HG02981 (cell line): ENCODE measurements around the gene CNOT11.
"Not testable (repeated sequence)": the region's sequence is repeated elsewhere in the genome, so short reads cannot be mapped to it uniquely, and the experiment has no call there.

ENCODE experiments used
- ATAC-seq: cut with Tn5 transposase; IDR thresholded peaks from one replicate; pipeline ENCODE4 v1.9.1; 2021; ENCODE audit warnings: mild to moderate bottlenecking, moderate library complexity; ENCODE audit not compliant: unreplicated experiment

CNOT11 gene

DNA sequence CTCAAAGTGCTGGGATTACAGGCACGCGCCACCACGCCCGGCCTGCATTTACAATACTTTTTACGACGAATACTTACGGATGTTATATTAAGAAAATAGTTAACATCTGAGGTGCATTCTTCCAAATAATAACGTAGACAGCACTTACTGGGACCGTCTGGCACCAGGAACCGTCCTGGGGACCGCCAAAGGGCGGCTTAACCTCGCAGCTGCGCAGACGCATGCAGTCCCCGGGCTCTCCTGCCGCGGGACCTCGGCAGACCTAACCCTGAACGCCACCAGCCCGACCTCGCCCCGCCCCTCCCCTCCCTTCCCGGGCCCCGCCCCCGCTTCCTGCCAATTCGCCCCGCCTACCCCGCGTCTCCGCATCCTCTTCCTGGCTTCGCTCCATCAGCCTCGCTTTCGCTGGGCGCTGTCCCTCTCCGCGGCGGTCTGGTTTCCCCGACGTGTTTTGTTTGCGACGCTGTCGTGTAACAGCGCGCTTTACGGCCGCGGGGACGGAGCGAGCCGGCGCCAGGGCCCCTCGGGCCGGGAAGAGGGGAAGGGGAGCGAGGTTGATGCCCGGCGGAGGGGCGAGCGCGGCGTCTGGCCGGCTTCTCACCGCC, at the start of gene CNOT11:
CNOT11 (plus strand) TSS at position 479 of the 605 bp plus-strand sequence; CDS start at position 558, 79 bp downstream.
- peak; percentile 88 for ATAC-seq

DNA sequence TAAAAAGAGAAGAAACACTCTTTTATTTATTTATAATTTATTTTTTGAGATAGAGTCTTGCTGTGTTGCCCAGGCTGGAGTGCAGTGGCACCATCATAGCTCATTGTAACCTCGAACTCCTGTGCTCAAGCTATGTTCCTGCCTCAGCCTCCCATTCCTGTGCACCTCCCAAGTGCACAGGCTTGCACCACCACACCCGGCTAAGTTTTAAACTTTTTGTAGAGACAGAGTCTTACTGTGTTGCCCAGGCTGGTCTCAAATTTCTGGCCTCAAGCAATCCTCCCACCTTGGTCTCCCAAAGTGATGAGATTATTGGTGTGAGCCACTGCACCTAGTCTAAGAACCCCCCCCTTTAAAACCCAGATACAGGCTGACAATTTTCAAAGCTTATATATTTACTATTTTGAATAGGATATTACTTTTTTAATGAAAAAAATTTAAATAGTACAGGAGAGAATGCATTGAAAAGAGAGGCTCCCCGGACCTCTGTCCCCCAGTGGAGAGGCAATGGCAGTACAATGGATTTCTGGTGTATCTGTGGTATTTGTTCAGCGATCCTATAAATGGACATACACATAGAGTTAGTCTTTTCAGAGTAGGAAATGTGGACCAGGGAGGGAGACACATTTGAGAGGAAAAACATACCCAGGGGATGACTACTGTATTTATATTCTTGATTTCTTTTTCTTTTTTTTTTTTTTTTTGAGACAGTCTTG, 48.1 kb upstream of the CNOT11 start:
- no peak for ATAC-seq

DNA sequence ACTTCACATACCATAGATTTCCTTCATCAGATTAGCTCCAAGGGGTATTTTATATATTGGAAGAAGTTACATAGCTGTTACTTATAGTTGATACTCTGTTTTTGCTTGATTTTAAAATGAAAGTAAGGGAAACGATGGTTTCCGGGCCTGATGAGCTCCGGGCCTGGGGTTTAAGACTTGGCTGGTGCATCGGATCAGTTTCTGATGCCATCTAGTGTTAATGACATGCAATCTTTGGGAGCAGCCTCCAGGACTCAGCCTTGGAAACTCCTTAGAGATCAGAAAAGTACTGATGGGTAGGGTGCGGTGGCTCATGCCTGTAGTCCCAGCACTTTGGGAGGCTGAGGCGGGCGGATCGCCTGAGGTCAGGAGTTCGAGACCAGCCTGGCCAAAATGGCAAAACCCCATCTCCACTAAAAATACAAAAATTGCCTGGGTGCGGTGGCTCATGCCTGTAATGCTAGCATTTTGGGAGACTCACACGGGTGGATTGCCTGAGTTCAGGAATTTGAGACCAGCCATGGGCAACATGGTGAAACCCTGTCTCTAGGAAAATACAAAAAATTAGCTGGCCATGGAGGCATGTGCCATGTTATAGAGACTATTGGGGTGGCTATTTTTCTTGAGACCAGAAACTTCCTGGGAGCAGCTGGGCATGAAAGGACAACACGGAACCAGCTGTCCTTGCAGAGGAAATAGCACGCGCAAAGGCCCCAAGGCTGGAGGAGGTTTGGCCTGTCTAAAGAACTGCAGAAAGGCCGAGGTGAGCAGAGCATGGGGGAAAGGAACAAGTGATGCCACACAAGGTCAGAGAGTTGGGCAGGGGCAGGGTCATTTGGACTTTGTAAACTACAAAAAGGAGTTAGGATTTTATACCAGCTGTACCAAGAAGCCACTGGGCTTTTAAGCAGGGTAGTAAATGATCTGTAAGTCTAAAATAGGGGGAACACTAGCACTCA, 46.9 kb upstream of the CNOT11 start:
- ATAC-seq, result no peak

DNA sequence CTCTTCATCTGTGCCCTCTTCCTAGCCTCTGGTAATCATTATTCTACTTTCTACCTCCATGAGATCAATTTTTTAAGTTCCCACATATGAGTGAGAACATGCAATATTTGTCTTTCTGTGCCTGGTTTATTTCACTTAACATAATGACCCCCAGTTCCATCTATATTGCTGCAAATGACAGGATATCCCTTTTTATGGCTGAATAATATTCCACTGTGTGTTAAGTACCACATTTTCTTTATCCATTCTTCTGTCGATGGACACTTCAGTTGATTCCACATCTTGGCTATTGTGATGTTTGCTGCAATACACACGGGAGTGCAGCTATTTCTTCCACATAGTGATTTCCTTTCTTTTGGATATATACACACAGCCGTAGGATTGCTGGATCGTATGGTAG, 43.9 kb upstream of the CNOT11 start:
- ATAC-seq, result no peak

DNA sequence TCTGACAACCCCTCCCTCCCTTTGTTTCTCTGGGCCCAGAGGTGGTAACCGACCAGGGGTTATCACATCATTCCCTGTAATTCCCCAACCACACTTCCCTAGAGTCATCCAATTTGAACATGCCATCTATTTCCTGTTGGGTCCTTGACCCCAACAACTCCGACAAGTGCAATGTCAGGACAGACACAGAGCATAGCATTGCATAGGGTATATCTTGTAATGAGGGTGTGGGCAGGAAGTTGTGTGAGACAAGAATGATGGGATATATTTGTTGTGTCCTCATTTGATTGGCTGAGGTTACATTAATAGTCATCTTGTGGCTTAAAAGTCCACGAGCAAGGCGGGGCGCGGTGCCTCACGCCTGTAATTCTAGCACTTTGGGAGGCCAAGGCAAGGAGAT, 33.4 kb upstream of the CNOT11 start:
- no peak for ATAC-seq

DNA sequence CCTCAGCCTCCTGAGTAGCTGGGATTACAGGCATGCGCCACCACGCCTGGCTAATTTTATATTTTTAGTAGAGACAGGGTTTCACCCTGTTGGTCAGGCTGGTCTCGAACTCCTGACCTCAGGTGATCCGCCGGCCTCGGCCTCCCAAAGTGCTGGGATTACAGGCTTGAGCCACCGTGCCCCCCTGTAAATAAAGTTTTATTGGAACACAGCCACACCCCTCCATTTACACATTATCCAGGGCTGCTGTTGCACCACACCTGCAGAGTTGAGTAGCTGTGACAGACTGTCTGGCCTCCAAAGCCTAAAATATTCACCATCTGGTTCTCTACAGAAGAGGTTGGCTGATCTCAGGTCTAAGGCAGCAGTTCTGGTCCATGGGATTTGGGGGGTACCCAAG, 32.6 kb upstream of the CNOT11 start:
- ATAC-seq, result not testable (repeated sequence)

DNA sequence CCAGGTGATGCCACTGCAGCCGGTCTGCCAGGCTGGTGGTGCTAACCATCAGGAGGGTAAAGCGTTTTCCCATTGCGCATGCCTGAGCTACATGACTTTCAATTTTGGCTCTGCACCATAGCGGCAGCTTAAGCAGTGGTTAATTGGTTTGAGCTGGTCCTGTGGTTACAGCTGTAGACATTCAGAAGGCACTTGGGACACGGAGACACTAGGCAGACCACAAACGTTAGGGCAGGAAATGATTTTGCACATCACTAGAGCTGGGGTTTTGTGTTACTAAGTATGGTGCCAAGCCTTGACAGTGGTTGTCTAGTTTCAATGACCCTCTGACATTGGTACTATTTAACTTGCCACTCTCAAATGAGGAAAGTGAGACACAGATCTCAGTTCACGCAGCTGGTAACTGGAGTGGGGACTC, 28.9 kb upstream of the CNOT11 start:
- peak; percentile 99 for ATAC-seq

DNA sequence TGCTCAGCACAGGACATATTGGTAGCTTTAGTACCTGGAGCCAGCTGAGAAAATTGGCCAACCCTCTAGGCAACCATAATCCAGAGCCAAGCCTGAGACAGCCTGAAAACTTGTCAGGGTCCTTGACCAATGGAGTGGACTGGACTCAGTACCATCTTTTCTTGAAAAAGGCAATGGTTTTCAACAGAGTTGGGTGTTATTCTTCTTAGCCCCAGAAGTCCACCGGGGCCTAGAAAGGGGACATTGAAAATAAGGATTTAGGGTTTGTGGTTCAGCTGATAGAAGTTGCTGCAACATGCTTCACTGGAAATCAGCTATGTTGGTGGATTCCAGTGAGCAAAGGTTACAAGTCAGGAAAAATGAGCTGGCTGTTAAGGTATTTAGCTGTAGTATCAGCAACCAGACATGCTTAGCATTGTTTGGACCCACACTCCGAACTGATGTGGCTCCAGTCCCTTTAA, 22.1 kb upstream of the CNOT11 start:
- ATAC-seq, result no peak

DNA sequence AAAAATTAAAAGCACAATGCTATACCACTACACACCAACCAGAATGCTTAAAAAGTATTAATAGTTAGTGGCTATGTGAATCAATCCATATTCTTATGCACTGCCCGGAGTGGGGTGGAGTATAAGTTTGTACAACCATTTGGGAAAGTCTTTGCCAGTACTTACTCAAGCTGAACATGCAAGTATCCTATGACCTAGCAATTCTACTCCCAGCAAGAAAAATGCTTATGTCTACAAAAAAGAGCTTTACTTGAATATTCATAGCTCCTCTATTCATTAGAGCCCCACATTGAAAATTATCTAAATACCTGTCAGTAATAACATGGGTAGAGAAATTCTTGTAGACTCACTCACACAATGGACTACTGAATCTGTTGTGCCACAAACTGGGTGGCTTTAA, 21.4 kb upstream of the CNOT11 start:
- ATAC-seq, result no peak

DNA sequence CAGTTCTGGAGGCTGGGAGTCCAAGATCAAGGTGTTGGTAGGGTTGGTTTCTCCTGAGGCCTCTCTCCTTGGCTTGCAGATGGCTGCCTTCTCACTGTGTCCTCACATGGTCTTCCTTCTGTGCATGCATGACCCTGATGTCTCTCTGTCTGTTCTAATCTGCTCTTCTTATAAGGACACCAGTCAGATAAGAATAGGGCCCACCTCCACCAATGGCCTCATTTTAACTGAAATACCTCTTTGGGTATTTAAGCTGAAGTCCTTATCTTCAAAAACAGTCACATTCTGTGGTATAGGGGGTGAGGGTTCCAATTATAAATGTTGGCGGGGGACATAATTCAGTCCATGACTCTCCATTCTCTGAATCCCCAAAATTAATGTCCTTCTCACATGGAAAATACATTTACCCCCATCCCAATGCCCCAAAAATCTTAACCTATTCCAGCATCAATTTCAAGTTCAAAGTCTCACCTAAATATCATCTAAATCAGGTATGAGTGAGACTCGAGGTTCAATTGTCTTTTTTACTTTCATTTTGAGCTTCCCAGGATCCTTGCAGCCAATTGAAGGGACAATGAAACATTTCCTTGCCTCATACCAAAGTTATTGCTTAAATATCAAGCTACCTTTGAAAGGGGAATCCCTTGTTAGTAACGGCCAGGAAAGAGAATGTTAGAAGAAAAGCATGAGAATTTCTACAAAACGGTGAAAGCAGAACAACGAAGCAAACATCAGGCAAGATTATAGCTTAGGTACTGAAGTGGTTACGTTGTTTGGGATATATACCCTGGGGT, 20.6 kb upstream of the CNOT11 start:
- ATAC-seq, result no peak

DNA sequence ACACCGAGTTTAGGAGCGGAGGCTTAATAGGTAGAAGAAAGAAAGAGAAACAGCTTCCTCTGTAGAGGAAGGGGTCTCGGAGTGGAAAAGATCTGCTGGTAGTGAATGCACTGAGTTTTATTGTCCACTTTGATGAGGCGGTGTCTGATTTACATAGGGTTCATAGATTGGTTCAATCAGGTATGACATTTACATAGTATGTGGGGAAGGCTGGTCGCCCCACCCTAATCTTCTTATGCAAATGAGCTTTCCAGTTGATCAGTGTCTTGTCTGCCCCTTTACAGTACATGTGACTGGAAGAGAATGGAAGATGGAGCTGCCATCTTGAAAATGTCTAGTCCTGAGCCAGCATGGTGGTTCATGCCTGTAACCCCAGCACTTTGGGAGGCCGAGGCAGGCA, 19.9 kb upstream of the CNOT11 start:
- no peak for ATAC-seq

DNA sequence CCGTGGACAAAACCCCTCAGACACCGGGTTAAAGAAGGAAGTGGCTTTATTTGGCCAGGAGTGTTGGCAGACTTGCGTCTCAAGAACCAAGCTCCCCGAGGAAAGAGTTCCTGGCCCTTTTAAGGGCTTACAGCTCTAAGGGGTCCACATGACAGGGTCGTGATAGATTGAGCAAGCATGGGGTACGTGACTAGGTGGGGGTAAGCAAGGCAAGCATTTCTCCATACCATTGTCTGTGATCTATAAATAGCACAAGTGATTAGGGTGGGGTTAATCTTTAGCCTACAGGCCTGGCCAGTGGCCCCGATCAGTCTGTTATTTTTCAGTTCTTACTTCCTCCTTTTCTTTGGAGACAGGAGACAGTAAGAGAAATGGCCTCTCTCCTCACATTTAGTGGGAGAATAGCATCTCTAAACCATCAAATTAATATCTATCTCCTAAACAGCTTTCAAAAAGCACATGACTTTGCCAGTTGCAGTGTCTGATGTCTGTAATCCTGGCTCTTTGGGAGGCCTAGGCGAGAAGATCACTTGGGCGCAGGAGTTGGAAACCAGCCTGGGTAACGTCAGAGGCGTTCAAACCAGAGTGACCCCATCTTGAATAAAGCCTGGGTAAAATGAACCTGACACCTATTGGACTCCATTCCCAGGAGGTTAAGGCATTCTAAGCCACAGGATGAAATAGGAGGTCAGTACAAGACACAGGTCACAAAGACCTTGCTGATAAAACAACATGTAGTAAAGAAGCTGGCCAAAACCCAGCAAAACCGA, 18.3 kb upstream of the CNOT11 start:
- no peak for ATAC-seq

DNA sequence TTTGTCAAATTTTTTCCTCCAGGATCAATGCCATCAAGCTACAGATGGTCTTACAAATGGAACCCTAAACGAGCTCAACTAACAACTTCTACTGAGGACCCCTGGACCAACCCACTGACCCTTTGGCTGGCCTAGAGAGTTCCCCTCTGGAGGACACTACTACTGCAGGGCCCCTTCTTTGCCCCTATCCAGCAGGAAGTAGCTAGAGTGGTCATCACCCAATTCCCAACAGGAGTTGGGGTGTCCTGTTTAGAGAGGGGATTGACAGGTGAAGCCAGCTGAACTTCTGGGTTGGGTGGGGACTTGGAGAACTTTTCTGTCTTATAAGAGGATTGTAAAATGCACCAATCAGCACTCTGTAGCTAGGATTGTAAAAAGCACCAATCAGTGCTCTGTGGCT, 16.7 kb upstream of the CNOT11 start:
- not testable (repeated sequence) for ATAC-seq

DNA sequence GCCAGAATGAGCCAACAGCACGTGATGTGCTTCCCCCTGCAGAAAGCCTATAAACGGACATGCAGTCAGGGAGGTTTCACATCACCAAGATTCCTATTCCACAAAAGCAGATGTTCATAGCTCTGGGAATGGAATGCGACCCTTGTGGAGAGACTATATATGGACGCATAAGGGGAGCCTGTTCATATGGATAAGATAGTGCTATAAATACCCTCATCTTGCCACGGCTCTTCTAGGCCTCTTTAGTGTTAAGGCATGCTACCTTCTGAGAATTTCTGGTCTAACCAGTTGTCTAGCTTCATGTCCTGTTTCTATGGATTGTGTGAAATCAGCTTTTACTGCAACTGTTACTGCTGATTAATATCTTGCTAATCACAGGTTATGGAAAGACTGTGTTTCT, 14.7 kb upstream of the CNOT11 start:
- ATAC-seq, result not testable (repeated sequence)

DNA sequence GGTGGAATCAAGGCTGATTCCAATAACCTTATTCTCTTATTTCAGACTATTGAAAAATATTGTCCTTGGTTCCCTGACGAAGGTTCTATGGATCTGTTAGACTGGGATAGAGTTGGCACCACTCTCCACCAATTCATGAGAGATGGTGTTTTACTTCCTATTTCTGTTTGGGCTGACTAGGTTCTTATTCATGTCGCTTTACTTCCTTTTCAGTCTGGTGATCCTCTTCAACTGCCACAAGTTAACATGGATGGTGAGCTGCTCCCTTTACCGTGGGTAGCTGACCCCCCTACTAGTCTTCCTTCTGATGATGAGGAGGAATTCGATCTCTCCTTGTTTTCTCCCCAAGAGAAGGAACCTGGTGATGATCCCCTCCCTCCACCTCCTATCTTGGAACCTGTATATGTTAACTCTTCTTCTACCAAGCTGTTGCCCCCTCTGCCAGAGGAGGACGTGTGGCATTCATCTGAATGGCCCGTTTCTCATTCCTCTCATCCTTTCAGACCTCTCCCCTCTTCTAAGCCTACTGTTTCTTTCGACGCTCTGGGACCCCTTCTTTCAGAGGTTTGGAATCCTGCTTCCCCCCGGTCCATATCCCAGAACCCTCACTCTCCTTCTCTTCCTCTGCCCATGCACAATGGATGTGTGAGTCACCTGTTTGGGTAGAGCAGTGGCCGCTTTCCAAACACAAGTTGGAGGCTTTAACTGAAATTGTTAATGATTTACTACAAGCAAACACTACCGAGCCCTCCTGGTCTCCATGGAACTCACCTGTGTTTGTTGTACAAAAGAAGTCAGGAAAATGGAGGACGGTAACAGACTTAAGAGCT, 13.5 kb upstream of the CNOT11 start:
- no peak for ATAC-seq

DNA sequence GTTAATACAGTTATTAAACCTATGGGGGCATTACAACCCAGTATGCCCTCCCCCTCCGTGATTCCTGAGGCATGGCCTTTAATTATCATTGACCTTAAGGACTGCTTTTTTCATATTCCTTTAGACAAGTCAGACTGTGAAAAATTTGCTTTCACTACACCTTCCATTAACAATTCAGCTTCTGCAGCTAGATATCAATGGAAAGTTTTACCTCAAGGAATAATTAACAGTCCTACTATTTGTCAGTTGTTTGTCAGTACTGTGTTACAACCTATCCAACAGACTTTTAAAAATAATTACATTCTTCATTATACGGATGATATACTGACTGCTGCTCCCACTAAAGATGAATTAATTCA, 12.9 kb upstream of the CNOT11 start:
- not testable (repeated sequence) for ATAC-seq

DNA sequence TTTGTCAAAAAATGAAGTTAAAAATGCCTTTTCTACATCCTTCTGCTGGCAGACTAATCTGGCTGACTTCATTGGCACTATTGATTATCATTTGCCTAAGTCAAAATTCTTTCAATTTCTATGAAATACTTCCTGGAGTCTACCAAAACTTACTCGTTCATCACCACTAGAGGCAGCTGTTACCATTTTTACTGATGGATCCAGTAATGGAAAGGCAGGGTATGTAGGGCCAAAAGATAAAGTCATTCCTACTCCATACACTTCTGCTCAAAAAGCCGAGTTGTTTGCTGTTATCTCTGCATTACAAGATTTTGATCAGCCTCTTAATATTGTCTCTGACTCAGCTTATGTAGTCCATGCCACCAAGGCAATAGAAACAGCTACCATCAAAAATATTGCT, 12.0 kb upstream of the CNOT11 start:
- not testable (repeated sequence) for ATAC-seq

DNA sequence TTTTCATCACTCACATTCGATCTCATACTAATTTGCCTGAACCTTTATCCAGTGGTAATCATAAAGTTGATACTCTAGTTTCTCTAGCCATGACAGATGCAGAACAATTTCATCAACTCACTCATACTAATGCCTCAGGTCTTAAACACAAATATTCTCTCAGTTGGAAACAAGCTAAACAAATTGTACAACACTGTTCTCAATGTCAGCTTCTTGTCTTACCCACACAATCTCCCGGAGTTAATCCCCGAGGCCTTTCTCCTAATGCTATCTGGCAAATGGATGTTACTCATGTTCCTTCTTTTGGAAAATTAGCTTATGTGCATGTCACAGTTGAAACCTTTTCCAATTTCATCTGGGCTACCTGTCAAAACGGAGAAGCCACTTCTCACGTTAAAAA, 11.5 kb upstream of the CNOT11 start:
- no peak for ATAC-seq

DNA sequence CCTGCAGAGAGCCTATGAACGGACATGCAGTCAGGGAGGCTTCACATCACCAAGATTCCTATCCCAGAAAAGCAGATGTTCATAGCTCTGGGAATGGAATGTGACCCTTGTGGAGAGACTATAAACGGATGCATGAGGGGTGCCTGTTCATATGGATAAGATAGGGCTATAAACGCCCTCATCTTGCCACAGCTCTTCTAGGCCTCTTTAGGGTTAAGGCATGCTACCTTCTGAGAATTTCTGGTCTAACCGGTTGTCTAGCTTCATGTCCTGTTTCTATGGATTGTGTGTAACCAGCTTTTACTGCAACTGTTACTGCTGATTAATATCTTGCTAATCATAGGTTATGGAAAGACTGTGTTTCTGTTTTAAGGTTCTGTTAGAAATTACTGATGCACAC, 8.3 kb upstream of the CNOT11 start:
- ATAC-seq, result not testable (repeated sequence)
